Astrocyte (in vitro differentiated cells and primary cell): ENCODE results near the gene TMC1. TPM values are rescaled to one million over a fixed set of nuclear protein-coding genes. Genes with fewer than 3 reads are reported as not detected.

ENCODE experiments used
- DNase-seq: peaks from one replicate; pipeline ENCODE4 v3.0.0-alpha.2; 2010; ENCODE audit warnings: low read depth
- FAIRE-seq: peaks from 2 replicates; lab custom pipeline; 2011; peaks lifted over from hg19 to GRCh38; lab: Jason Lieb, UNC
- H2AFZ ChIP-seq: 2 replicates; pipeline ENCODE4 v1.6.0; 2012; ENCODE audit warnings: low read depth, low read length, inconsistent platforms
- H3K27ac ChIP-seq: 2 replicates; pipeline ENCODE4 v1.5.1; 2011; ENCODE audit warnings: low read depth, low read length, inconsistent platforms
- H3K27me3 ChIP-seq: 2 replicates; pipeline ENCODE4 v1.6.0; 2011; ENCODE audit warnings: low read length, inconsistent platforms; ENCODE audit not compliant: insufficient read depth
- H3K36me3 ChIP-seq: 2 replicates; pipeline ENCODE4 v1.5.1; 2011; ENCODE audit warnings: low read length, inconsistent platforms; ENCODE audit not compliant: insufficient read depth
- H3K4me1 ChIP-seq: 2 replicates; pipeline ENCODE4 v1.5.1; 2011; ENCODE audit warnings: low read length, inconsistent platforms; ENCODE audit not compliant: insufficient read depth
- H3K4me2 ChIP-seq: 2 replicates; pipeline ENCODE4 v1.6.0; 2012; ENCODE audit warnings: low read length, inconsistent platforms
- H3K4me3 ChIP-seq: 2 replicates; pipeline ENCODE4 v1.5.1; 2011; ENCODE audit warnings: low read depth, mild to moderate bottlenecking, low read length, inconsistent platforms; ENCODE audit not compliant: insufficient read depth
- H3K79me2 ChIP-seq: 2 replicates; pipeline ENCODE4 v1.6.0; 2012; ENCODE audit warnings: mild to moderate bottlenecking, low read length, inconsistent platforms; ENCODE audit not compliant: insufficient read depth
- H3K9ac ChIP-seq: 2 replicates; pipeline ENCODE4 v1.6.0; 2012; ENCODE audit warnings: mild to moderate bottlenecking, low read length, inconsistent platforms
- H3K9me3 ChIP-seq: 2 replicates; pipeline ENCODE4 v1.5.1; 2012; ENCODE audit warnings: low read depth, mild to moderate bottlenecking, low read length, inconsistent platforms; ENCODE audit not compliant: insufficient read depth
- H4K20me1 ChIP-seq: 2 replicates; pipeline ENCODE4 v1.6.0; 2012; ENCODE audit warnings: low read length, inconsistent platforms; ENCODE audit not compliant: insufficient read depth
- H3K27ac Mint-ChIP-seq: one replicate; pipeline ENCODE4 v1.8.0; 2021; ENCODE audit warnings: mild to moderate bottlenecking, mixed read lengths; ENCODE audit not compliant: unreplicated experiment
- H3K27me3 Mint-ChIP-seq: one replicate; pipeline ENCODE4 v1.8.0; 2021; ENCODE audit warnings: low read depth, mixed read lengths; ENCODE audit not compliant: unreplicated experiment
- H3K36me3 Mint-ChIP-seq: one replicate; pipeline ENCODE4 v1.8.0; 2021; ENCODE audit warnings: low read depth, mixed read lengths; ENCODE audit not compliant: unreplicated experiment
- H3K4me1 Mint-ChIP-seq: one replicate; pipeline ENCODE4 v1.8.0; 2021; ENCODE audit warnings: low read depth, mixed read lengths; ENCODE audit not compliant: unreplicated experiment
- H3K4me3 Mint-ChIP-seq: one replicate; pipeline ENCODE4 v1.8.0; 2021; ENCODE audit warnings: mild to moderate bottlenecking, moderate library complexity, mixed read lengths; ENCODE audit not compliant: unreplicated experiment
- H3K9me3 Mint-ChIP-seq: one replicate; pipeline ENCODE4 v1.8.0; 2021; ENCODE audit warnings: mild to moderate bottlenecking, mixed read lengths; ENCODE audit not compliant: unreplicated experiment
- EZH2 ChIP-seq: IDR thresholded peaks from 2 replicates; pipeline ENCODE4 v1.6.1; 2012; ENCODE audit warnings: mild to moderate bottlenecking, low read length, inconsistent platforms; ENCODE audit not compliant: insufficient read depth
- total RNA-seq: library from RNA; stranded (reverse); gene quantifications from 2 replicates; pipeline ENCODE4 v1.2.1, GENCODE V29; 2021
- TF ChIP-seq, protein P1 (sequence below): IDR thresholded peaks from 2 replicates; pipeline ENCODE4 v1.5.1; 2011; ENCODE audit warnings: low read depth, mild to moderate bottlenecking, inconsistent platforms, low read length, moderate library complexity; ENCODE audit not compliant: insufficient read depth

The TMC1 gene
- total RNA-seq, 1 donor from 2014 or later, result not detected

DNA sequence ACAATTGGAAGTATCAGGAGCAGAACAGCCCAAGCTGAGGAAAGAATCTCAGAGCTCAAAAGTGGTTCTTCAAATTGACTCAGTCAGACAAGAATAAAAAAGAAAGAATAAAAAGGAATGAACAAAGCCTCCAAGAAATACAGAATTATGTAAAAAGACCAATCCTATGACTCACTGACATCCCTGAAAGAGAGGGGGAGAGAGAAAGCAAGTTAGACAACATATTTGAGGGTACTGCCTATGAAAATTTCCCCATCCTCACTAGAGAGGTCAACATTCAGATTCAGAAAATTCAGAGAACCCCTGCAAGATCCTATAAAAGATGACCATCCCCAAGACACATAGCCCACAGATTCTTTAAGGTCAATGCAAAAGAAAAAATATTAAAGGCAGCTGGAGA lies 258.2 kb downstream of the TMC1 start:
- Histone ChIP-seq H3K4me2 (no peak overlapping the region), H3K9me3 (no peaks in the 10 kb centered on the region), H3K9ac (no peak overlapping the region), H3K36me3 (no peaks in the 10 kb centered on the region), H3K79me2 (no peaks in the 10 kb centered on the region), H2AFZ (no peak overlapping the region), H3K27me3 (no peaks in the 10 kb centered on the region), H3K27ac (no peak overlapping the region), H3K4me1 (no peaks in the 10 kb centered on the region), H3K4me3 (no peak overlapping the region), H4K20me1 (no peaks in the 10 kb centered on the region)
- no peak for TF ChIP-seq EZH2
- TF ChIP-seq, protein P1, sequence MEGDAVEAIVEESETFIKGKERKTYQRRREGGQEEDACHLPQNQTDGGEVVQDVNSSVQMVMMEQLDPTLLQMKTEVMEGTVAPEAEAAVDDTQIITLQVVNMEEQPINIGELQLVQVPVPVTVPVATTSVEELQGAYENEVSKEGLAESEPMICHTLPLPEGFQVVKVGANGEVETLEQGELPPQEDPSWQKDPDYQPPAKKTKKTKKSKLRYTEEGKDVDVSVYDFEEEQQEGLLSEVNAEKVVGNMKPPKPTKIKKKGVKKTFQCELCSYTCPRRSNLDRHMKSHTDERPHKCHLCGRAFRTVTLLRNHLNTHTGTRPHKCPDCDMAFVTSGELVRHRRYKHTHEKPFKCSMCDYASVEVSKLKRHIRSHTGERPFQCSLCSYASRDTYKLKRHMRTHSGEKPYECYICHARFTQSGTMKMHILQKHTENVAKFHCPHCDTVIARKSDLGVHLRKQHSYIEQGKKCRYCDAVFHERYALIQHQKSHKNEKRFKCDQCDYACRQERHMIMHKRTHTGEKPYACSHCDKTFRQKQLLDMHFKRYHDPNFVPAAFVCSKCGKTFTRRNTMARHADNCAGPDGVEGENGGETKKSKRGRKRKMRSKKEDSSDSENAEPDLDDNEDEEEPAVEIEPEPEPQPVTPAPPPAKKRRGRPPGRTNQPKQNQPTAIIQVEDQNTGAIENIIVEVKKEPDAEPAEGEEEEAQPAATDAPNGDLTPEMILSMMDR, result no peak
- Mint-ChIP-seq H3K4me1 (peaks cover 3% of the 10 kb centered on the region), H3K27me3 (no peaks in the 10 kb centered on the region), H3K27ac (no peak overlapping the region), H3K4me3 (no peak overlapping the region), H3K9me3 (no peaks in the 10 kb centered on the region), H3K36me3 (no peaks in the 10 kb centered on the region)
- peak; percentile 14 for DNase-seq
- no peak for FAIRE-seq

DNA sequence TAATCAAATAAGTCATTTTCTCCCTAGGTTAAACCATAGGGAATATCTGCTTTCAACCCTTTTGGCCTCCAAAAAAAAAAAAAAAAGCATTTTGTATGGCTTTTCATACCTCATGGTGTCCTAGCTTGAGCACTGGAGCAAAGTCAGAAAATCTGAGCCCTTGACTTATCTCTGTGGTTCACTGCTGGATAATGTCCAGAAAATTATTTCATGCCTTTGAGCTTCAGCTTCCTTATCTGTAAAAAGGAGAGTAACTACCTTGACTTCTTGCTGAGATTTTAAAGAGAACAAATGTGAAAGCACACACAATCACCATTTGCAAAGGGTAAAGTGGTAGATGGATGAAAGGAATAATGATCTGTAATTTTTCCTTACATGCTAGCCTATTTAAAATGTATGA lies 265.5 kb downstream of the TMC1 start:
- H3K27ac ChIP-seq, result no peak overlapping the region
- H3K9ac ChIP-seq, result no peak overlapping the region
- Mint-ChIP-seq H3K4me3 (no peak overlapping the region), H3K36me3 (no peaks in the 10 kb centered on the region), H3K9me3 (no peaks in the 10 kb centered on the region), H3K27me3 (no peaks in the 10 kb centered on the region), H3K27ac (no peak overlapping the region), H3K4me1 (peaks cover 3% of the 10 kb centered on the region)
- H3K36me3 ChIP-seq, result no peaks in the 10 kb centered on the region
- DNase-seq (peak; percentile 50), FAIRE-seq (no peak)
- H3K4me3 ChIP-seq, result no peak overlapping the region
- H3K4me1 ChIP-seq, result no peaks in the 10 kb centered on the region
- H3K9me3 ChIP-seq, result no peaks in the 10 kb centered on the region
- no peaks in the 10 kb centered on the region for H4K20me1 ChIP-seq
- no peaks in the 10 kb centered on the region for H3K79me2 ChIP-seq
- no peak overlapping the region for H3K4me2 ChIP-seq
- H3K27me3 ChIP-seq, result no peaks in the 10 kb centered on the region
- TF ChIP-seq, protein P1, result no peak
- no peak for TF ChIP-seq EZH2
- H2AFZ ChIP-seq, result no peak overlapping the region

- Histone ChIP-seq H3K27ac (no peak overlapping the region), H4K20me1 (no peaks in the 10 kb centered on the region), H2AFZ (no peak overlapping the region), H3K9ac (no peak overlapping the region), H3K4me2 (no peak overlapping the region), H3K4me3 (no peak overlapping the region), H3K79me2 (no peaks in the 10 kb centered on the region), H3K4me1 (no peaks in the 10 kb centered on the region), H3K36me3 (no peaks in the 10 kb centered on the region), H3K27me3 (no peaks in the 10 kb centered on the region), H3K9me3 (no peaks in the 10 kb centered on the region)
- Mint-ChIP-seq H3K4me1 (peaks cover 3% of the 10 kb centered on the region), H3K27me3 (no peaks in the 10 kb centered on the region), H3K9me3 (no peaks in the 10 kb centered on the region), H3K36me3 (no peaks in the 10 kb centered on the region), H3K4me3 (no peak overlapping the region), H3K27ac (no peak overlapping the region)
- TF ChIP-seq, protein P1, result no peak
- FAIRE-seq (no peak), DNase-seq (peak; percentile 52)
Measured at GRCh38 chr9:72788966-72789735, 267.7 kb downstream of the TMC1 start.
